ENCODE results near the gene PDCD1.
A peak's percentile ranks its signal among the peaks of the same experiment; 100 is the strongest.

The PDCD1 gene

DNA sequence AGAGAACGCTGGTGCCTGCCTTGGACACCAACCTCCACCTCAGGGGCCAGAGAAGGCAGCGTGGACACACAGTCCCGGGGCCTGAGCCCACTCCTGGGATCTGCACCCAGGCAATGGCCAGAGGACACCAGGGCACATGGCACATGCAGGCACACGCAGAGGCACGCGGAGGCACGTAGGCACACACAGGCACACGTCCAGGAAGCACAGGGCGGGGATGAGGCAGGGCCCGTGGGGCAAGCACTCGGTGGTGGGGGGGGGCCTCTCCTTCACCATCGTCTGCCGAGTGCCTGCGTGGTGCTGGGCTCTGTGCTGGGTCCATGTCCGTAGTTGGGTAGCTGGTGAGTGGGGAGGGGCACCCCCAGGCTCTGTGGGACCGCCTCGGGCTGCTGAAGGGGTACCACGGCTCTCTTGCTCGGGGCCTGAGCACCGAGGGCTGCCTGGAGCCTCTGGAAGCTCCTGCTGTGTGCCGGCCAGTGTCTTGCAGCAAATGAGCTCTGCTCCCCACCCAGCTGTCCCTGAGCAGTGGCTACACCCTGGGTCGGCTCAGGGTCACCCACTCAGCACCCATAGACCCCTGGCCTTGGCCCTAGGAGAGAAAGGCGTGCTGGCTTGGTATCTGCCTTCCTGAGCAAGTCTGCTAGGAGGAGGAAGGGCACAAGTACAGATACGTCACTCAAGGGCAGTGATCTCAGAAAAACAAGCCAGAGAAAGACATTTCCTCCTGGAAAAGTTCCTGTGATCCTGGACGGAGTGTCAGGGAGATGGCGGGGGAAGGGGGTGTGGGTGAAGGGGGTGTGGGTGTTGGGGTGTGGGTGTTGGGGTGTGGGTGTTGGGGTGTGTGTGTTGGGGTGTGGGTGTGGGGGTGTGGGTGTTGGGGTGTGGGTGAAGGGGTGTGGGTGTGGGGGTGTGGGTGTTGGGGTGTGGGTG is 37.3 kb upstream of the PDCD1 start:
- no peak for DNase-seq (ENCODE audit: low spot score)

DNA sequence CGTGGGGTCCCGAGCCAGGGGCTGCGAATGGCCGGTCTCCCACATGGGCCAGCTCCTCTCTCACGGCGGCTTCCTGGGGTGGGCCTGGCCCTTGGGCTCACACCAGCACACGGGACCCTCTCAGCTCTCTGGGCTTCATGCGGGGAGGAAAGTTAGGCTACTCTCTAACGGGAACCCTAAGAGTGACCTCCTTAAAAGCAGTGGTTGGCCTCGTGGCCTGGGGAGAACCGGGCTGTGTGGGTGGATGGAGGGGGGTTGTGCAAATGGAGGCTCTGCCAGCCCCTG is 36.7 kb upstream of the PDCD1 start:
- DNase-seq (ENCODE audit: low spot score) = no peak

DNA sequence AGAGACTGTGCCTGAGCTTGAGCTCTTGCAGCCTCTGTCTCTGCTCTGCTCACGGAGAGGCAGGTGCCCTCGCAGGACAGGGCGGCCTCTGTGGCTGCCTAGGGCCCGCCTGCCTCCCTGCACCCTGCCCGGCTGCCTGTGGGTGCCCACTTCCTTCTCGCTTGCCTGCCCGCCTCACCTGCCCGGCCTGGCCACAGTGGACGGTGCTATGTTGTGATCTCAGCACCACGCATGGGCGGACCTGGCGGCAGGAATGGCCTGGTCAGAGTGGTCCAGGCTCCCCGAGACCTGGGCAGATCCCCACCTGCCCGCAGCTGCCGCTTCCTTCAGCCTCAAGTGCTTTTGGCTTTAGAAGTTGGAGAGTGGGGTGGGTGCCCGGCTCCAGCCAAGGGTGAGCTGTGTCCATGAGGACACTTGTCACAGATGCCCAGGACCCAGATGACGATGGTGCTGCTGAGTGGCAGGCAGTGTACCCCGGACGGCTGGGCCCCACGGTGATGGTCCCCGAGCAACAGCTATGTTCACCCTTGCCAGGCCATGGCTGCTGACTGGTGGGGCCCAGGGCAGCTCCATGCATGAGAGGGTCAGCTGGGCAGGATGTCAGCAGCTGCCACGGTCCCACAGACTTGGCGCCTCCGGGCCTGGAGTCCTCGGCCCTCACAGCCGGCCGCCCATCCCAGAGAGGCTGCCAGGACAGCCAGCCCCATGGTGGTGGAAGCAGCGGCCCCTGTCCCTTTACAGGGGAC is 36.2 kb upstream of the PDCD1 start:
- DNase-seq (ENCODE audit: low spot score) = no peak

DNA sequence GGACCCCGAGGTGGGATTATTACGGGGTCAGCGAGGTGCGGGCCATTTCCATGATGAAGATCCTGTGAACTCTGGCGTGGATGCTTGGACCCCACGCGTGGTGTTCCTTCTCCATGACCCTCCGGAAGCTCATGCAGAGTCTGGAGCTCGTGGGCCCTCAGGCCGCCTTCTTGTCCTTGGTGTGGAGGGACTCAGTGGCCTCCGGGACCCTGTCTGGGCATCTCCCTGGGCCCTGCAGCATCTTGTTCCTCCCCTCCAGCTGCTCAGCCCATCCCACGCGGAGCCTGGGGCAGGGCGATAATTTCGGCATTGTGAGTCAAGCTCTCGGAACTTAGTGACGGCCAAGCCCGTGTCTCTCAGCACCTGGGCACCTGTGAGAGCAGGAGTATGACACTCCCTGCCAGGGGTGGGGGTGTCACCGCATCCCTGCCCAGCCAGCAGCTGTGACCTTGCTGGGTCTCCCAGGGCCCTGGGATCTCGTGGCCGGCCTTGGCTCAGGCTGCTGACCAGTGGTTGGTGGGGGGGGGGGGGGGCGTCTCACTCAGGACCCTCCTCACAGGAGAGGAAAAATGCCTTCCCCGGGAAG is 35.5 kb upstream of the PDCD1 start:
- DNase-seq (ENCODE audit: low spot score) = no peak

DNA sequence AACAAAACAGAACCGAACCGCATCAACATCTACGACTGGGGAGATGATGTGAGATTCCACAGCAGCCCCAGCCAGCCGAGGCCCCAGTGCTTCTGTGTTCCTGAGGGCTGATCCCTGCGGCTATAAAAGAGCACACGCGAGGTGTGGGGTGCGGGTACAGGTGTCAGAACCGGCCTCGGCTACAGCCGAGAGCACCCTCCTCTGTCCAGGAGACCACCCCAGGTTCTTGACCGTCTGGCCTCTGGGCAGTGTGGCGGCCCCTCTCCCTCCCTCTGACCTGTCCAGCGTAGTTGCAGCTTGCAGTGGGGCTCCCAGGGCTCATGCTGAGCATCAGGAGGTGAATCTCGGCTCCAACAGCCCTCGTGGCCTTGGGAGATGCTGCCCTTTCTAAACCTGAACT is 34.6 kb upstream of the PDCD1 start:
- no peak for DNase-seq (ENCODE audit: low spot score)

DNA sequence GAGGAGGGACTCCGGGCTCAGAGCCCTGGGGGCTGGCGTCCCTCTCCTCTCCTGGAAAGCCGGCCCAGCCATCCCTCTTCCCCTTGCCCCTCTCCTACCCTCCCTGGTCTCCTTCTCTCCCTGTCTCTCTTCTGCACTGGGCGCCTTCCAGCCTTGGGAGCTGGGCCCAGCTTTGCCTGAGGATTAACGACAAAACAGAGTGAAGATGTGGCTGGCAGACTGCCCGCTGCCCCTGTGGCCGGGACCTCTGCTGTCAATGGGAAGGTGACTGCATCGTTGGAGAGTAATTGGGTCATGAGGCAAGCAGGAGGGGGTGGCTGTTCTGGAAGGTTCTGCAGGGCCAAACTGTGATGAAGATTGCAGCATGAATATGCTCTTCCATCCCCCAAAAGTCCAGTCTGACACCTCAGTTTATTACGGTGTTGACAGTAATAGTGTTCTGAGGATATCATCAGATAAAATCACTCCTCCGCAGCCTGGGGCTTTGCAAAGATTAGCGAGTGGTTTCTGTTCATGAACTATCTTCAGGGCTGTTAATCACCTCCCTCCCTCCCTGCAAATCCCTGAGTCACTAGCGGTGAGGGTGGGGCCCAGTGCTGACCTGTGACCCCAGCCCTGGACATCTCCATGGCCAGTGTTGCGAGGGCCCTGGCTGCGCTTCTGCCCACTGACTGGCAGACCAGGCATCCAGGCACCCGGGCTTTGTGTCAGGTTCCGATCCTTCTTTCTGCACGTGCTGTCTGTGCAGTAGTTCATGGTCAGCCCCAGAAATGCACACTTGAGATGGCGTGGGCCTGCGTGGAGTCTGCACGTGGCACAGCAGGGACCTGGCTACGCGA is 33.8 kb upstream of the PDCD1 start:
- no peak for DNase-seq (ENCODE audit: low spot score)

DNA sequence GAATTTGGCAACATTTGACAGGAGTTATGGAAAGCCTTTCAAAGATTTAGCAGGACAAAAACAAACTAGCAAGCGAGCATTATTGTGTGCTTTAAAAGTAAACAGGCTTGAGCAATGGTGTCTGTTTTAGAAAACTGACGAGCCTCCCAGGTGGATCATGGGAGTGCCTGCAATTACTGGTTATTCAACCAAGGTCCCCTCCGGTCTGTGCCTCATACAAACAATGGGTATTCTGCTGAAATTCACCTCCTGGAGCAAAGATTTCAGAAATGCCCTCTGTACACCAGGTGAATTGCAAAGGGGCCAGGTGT is 33.2 kb upstream of the PDCD1 start:
- no peak for DNase-seq (ENCODE audit: low spot score)

DNA sequence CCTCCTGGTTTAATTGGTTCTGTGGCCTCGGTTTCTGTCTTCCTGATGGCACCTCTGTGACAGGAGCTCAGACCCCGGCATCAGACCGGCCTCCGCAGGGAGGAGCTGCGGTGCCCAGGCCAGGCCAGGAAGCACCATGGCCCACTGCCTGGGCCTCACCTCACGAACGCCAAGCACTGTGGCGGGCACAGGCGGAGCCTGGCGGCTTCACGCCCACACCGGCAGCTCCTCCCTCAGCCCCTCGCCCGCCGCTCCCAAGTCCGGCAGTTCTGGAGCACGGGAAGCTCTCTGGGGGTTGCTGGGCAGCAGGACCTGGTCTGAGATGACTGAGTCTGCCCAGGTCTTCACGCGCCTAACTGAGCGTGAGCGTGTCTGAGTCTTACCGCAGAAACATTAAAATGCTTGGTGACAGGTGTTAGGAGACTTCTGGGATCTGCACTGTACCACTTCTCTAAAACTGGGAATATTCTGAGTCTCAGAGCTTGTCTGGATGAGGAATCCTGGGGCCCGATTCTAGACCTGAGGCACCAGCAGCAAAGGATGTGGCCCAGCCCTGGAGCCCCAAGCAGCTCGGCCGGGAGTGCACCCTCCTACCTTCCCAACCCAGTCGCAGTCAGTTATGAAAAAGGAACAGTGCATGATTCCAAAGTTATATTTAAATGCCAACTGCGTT is 32.8 kb upstream of the PDCD1 start:
- no peak for DNase-seq (ENCODE audit: low spot score)

DNA sequence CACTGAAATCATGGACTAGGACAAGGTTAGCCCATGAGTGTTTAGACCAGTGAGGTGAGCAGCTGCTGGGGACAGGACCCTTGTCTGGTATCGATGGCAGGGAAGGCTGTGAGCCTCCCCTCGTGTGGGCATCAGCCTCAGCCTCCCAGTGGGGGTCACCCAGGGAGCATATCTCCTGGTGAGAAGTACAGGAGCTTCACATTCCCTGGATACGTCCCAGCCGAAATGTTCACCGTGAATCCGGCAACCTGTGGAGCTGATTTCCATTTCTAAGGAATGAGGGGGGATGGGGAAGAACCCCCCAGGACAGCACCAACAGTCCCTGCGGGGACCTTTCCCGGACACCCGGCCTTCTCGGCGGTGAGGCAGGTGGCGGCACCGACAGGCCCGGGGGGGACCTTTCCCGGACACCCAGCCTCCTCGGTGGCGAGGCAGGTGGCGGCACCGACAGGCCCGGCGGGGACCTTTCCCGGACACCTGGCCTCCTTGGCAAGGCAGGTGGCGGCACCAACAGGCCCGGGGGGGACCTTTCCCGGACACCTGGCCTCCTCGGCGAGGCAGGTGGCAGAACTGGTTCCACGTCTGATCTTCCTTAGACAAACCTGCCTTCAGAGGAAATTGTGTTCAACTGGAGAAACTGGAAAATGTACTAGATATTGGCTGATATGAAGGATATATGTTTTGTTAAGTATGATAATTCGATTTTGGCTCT is 32.0 kb upstream of the PDCD1 start:
- no peak for DNase-seq (ENCODE audit: low spot score)

DNA sequence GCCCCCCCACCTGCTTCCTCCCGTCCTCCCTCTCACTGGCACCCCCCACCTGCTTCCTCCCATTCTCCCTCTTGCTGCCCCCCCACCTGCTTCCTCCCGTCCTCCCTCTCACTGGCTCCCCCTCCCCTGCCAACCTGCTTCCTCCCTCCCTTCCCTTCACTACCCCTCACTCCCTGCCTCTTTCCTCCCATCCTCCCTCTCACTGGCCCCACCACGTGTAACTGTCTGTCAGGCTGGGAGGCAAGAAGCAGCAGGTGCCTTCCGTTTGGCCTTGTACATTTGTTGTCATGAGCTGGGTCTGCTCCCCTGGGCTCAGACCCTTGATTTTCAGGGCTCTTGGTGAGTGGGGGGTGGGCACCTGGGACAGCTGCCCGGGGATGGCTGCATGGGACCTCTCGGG is 29.9 kb upstream of the PDCD1 start:
- DNase-seq (ENCODE audit: low spot score) = no peak

DNA sequence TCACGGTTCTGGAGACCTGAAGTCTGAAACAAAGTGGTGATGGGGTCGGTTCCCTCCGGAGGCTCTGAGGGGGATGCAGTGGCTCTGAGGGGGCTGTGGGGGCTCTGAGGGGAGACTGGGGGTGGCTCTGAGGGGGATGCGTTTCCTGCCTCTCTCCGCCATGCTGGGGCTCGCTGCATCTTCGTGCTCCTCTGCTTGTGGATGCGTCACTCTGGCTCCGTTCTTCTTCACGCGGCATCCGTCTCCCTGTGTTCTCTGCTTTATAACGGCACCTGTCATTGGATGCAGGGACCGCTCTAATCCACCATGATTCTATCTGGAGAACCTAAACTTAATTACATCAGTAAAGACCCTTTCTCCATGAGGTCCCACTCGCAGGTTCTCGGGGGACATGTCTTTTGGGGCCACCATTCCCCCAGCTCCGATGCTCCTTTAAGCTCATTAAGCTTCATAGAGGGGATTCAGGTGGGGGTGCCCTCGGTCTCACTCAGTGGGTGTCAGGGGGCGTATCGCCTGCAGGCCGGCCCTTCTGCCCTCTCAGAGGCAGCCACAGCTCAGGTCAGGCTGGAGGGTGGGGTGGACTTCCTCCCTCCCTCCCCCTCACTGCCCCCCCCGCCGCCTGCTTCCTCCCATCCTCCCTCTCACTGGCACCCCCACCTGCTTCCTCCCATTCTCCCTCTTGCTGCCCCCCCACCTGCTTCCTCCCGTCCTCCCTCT is 29.3 kb upstream of the PDCD1 start:
- DNase-seq (ENCODE audit: low spot score) = no peak

DNA sequence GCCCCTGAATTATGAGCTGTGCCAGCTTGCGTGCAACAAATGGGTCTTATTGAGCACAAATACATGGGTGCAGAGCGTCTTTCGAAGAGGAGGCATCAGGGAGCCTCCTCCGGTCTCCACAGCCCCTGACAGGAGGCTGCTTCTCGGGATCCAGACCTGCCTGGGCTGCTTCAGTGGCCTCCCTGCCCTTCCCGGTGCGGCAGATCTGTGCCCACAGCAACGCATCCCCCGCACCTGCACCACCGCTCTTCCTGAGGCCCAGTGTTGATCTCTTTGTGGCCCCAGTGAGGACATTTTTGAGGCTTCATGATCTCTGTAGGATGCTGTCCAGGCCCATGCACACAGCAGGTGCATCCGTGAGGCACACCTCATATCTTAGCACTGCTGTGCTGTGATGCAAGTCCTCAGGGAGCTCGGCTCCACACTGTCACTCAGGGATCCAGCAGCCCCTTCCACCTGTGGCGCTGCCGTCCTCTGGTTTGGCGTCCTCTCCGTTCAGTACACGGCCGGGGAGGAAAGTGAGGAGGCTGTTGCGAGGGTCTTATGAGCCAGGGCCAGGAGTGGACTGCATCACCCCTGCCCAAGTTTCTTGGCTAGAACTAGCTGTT is 28.2 kb upstream of the PDCD1 start:
- no peak for DNase-seq (ENCODE audit: low spot score)

DNA sequence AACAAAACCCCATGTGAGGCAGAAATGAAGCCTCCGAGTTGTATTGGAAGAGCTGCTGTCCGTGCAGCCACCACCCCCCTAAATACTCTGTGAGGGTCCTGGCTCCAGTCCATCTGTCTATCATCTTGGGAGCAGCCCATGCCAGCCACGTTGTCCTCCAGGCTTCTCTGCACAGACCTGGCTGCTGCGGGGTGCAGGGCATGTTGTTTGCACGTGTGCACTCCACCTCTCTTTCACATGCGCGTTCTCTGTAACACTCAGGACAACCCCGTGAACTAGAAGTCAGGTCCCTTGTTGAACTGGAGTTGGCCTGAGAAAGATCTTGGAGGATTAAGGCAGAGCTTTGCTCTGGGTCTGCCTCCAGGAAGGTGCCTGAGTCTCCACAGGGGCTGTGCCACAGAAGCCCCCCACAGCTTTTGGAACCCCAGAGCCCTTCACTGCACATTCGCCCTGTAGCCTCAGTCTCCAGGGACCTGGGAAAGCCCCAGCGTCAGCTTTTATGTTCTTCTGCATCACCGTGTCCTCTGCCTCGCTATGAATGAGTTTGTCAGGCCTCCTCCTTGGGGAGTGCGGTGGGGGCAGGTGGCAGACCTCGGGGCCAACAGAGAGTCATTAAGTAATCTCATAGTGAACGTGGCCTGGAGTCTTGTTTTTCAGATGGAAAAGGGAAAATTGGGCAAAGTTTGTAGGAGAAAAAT is 27.4 kb upstream of the PDCD1 start:
- DNase-seq (ENCODE audit: low spot score) = no peak

DNA sequence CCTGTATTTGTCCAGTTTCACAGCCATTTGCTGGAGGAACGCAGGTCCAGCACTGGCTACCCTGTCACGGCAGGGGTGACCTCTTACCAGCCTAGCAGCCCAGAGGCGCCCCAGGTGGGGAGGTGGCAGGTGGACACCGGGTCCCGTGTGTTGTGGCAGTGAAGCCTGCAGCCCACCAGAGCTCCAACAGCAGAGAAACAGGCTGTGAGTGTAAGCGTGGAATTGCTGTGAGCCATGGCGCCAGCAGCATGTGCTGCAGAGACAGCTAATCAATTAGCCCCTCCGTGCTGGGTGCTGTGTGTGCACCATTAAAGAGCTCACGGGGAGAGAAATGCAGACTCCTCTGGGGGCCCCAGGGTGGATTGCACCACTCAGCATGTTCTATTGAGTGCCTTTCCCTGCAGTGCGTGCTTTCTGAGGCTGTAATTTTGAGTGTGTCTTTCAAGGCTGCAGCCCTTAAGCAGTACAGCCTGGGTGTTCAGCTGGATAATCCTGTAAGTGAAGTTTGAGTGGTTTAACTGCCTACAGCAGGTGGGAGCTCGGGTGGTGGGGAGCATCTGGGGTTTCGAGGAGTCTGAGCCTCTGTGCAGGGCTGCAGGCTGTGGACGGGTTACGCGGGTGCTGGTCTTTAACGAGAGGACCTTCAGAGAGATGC is 26.7 kb upstream of the PDCD1 start:
- DNase-seq (ENCODE audit: low spot score) = no peak

DNA sequence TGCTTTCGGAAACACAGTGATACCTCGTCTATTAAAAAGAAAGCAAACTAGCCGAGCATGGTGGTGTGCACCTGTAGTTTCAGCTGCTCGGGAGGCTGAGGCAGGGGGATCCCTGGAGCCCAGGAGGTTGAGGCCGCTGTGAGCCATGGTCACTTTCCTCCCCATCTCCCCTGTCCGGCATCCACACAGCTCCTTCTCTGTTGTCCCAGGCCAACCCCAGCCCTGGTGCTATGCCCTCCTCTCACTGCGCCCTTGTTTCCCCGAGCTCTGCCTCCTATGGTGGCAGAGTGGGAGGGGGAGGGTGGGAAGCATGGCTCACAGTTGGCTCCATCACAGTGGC is 26.2 kb upstream of the PDCD1 start:
- no peak for DNase-seq (ENCODE audit: low spot score)

DNA sequence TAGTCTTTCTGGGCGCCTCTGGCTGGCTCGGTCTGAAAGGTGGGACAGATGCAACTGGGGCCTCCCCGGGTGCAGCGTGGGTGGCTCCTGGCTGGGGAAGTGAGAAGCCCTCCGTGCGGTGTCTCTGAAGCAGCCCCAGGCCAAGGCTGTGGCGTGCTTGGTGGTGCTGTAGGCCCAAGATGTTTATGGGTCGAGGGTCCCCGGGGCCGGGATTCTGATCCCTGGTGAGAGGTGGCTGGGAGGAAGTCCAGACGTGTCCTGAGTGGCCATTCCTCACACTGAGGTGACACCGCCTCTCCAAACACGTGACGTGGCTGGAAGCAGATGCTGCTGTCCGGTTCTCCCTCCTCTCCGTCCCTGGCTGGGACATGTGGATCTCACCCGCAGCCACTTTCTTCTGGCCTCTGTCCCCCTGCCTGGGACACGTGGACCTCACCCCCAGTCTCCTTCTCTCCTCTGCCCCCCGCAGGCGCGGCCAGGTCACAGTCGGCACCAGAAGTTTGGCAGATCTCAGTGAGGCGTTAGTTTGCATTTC is 23.5 kb upstream of the PDCD1 start:
- DNase-seq (ENCODE audit: low spot score) = peak; percentile 69

DNA sequence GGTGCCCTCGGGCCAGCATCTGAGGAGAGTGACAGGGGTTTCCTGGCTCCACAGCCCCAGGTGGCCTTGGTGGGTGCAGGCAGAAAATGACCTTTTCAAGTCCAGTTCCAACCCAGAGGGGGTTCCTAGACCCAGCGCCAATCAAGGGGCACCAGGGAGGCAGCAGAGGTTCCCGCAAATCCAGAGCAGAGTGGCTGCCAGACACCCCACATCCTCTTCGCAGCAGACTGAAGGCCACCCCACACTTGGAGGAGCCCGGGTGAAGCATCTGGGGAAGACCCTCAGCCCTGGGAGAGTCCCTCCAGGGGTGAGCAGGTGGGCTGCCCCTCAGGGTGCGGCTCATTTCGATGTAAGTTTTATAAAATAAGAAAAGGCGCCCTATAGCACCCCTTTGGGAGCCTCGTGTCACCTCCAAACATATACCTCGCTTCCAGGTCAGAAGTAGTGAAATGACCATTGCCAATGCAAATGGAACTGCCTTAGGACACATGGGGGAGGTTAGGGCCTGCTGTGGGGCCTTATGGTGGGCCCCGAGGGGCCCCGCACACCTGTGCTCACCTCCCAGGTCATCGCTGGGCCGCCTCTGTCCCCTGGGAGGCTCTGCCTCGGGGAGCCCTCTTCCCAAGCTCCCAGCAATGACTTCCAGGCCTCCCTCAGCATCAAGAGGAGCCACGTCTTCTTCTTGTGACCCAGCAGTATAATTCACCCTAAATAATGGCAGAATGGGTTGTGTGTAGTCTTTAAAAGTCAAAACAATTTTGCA is 21.8 kb upstream of the PDCD1 start:
- DNase-seq (ENCODE audit: low spot score) = no peak

DNA sequence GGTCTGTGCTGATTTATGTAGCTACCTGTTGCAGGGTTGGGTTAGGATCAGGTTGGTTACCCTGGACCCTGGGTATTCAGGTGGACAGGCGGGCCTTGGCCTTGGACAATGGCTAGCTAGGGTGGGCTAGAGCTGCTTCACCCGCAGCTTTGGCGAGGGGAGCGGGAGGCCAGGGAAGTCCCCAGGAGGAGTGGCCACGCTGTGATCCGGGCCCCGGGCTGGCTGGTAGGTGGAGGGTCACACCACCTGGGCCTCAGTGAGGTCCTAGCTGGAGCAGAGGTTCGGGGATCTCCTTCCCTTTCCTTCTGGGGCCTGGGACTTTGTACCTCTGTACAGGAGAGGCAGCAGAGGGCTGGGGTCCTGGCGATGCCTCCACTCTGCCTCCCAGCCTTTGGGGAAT is 20.6 kb upstream of the PDCD1 start:
- no peak for DNase-seq (ENCODE audit: low spot score)

All from SW480 (cell line).